IMR-90 (cell line): Measurements from ENCODE around the gene ALDH7A1. TPM values are rescaled to one million over a fixed set of nuclear protein-coding genes. Genes with fewer than 3 reads are reported as not detected.
A peak's percentile ranks its signal among the peaks of the same experiment; 100 is the strongest.

Experiments used
- ATAC-seq: fragments of 200-7000 bp; cut with Tn5 transposase; 2 replicates; pipeline ENCODE4 v1.9.1; 2020; ENCODE audit warnings: low read depth, mild to moderate bottlenecking, moderate library complexity
- BruUV-seq: library from RNA; stranded (reverse); fragments of 400-500 nt; replicated peaks from 2 replicates; lab custom pipeline; 2021; lab: Mats Ljungman, UMichigan
- CTCF ChIA-PET: fragments of 300-600 bp; formaldehyde crosslinking; extraction: SDS; loops from one replicate; lab custom pipeline; 2021; ENCODE audit warnings: antibody characterized with exemption; lab: Yijun Ruan, JAX
- POLR2A ChIA-PET: fragments of 300-600 bp; sonication (Branson Sonifier 250); formaldehyde crosslinking; loops from one replicate; lab custom pipeline; 2022; ENCODE audit warnings: antibody characterized with exemption; ENCODE audit not compliant: unreplicated experiment; lab: Charles Lee
- DNase-seq: peaks from one replicate; pipeline ENCODE4 v3.0.0; 2013
- H2AFZ ChIP-seq: replicated peaks from 2 replicates; pipeline ENCODE3; 2013; ENCODE audit warnings: low read length, mild to moderate bottlenecking; ENCODE audit not compliant: poor library complexity
- H2AK5ac ChIP-seq: 2 replicates; pipeline ENCODE4 v1.6.1; 2013; ENCODE audit warnings: low read depth, low read length, inconsistent platforms
- H2AK9ac ChIP-seq: replicated peaks from 2 replicates; pipeline ENCODE3; 2013; ENCODE audit warnings: mild to moderate bottlenecking, low read depth, low read length, moderate library complexity; ENCODE audit not compliant: poor library complexity
- H2BK120ac ChIP-seq: 2 replicates; pipeline ENCODE4 v1.6.1; 2013; ENCODE audit warnings: low read depth, low read length, inconsistent platforms
- H2BK15ac ChIP-seq: 3 replicates; pipeline ENCODE4 v1.6.1; 2013; ENCODE audit warnings: low read depth, low read length, inconsistent platforms
- H2BK20ac ChIP-seq: 2 replicates; pipeline ENCODE4 v1.6.1; 2013; ENCODE audit warnings: low read depth, mild to moderate bottlenecking, inconsistent platforms, low read length, moderate library complexity
- H2BK5ac ChIP-seq: 2 replicates; pipeline ENCODE4 v1.6.1; 2013; ENCODE audit warnings: mild to moderate bottlenecking, low read depth, low read length, inconsistent platforms; ENCODE audit not compliant: poor library complexity, severe bottlenecking
- H3K14ac ChIP-seq: replicated peaks from 2 replicates; pipeline ENCODE4 v1.6.1; 2013; ENCODE audit warnings: low read depth, low read length, inconsistent platforms
- H3K18ac ChIP-seq: 2 replicates; pipeline ENCODE4 v1.6.1; 2013; ENCODE audit warnings: low read depth, low read length, control low read depth
- H3K23ac ChIP-seq: 2 replicates; pipeline ENCODE4 v1.6.1; 2013; ENCODE audit warnings: low read depth, low read length, inconsistent platforms
- H3K27ac ChIP-seq: 2 replicates; pipeline ENCODE4 v1.5.1; 2013; ENCODE audit warnings: mild to moderate bottlenecking, control low read depth, low read length; ENCODE audit not compliant: insufficient read depth
- H3K27me3 ChIP-seq: 2 replicates; pipeline ENCODE4 v1.6.1; 2013; ENCODE audit warnings: low read length; ENCODE audit not compliant: control insufficient read depth, insufficient read depth
- H3K36me3 ChIP-seq: 2 replicates; pipeline ENCODE4 v1.6.1; 2013; ENCODE audit warnings: low read length, mixed read lengths; ENCODE audit not compliant: control insufficient read depth, insufficient read depth
- H3K4ac ChIP-seq: 2 replicates; pipeline ENCODE4 v1.6.1; 2013; ENCODE audit warnings: low read depth, low read length, inconsistent platforms
- H3K4me1 ChIP-seq: 2 replicates; pipeline ENCODE4 v1.6.1; 2013; ENCODE audit warnings: low read length, mixed read lengths; ENCODE audit not compliant: control insufficient read depth, insufficient read depth
- H3K4me2 ChIP-seq: 2 replicates; pipeline ENCODE4 v1.6.1; 2013; ENCODE audit warnings: low read depth, mild to moderate bottlenecking, control low read depth, low read length, moderate library complexity
- H3K4me3 ChIP-seq: 2 replicates; pipeline ENCODE4 v1.5.1; 2013; ENCODE audit warnings: low read depth, mild to moderate bottlenecking, control low read depth, low read length, moderate library complexity; ENCODE audit not compliant: insufficient read depth
- H3K56ac ChIP-seq: 2 replicates; pipeline ENCODE4 v1.6.1; 2013; ENCODE audit warnings: low read length, inconsistent platforms; ENCODE audit not compliant: insufficient read depth; ENCODE audit errors: extremely low read depth
- H3K79me1 ChIP-seq, 2 experiments: 2 replicates each; pipeline ENCODE4 v1.6.1; 2013; ENCODE audit warnings: low read length in 2 of 2, inconsistent platforms in 1 of 2, low read depth in 1 of 2
- H3K9ac ChIP-seq: 2 replicates; pipeline ENCODE4 v1.6.1; 2013; ENCODE audit warnings: low read depth, low read length, control low read depth
- H3K9me1 ChIP-seq: 2 replicates; pipeline ENCODE4 v1.6.1; 2013; ENCODE audit warnings: low read length, inconsistent platforms; ENCODE audit not compliant: insufficient read depth
- H3K9me3 ChIP-seq: 2 replicates; pipeline ENCODE4 v1.6.1; 2013; ENCODE audit warnings: low read length; ENCODE audit not compliant: control insufficient read depth, insufficient read depth
- H4K20me1 ChIP-seq: 2 replicates; pipeline ENCODE4 v1.6.1; 2013; ENCODE audit warnings: low read length, inconsistent platforms; ENCODE audit not compliant: insufficient read depth
- H4K5ac ChIP-seq: 2 replicates; pipeline ENCODE4 v1.6.1; 2013; ENCODE audit warnings: mild to moderate bottlenecking, low read depth, low read length, control low read depth
- H4K8ac ChIP-seq, 2 experiments: 2 replicates each; pipeline ENCODE4 v1.6.1; 2013; ENCODE audit warnings: low read depth in 2 of 2, low read length in 2 of 2, control low read depth in 1 of 2, inconsistent platforms in 1 of 2
- H4K91ac ChIP-seq: 2 replicates; pipeline ENCODE4 v1.6.1; 2013; ENCODE audit warnings: low read depth, low read length, inconsistent platforms; ENCODE audit not compliant: insufficient read depth
- BHLHE40 ChIP-seq: fragments of 150-350 bp; IDR thresholded peaks from 2 replicates; pipeline ENCODE4 v1.6.1; 2016; ENCODE audit warnings: mild to moderate bottlenecking, low read depth, low read length
- ELK1 ChIP-seq: fragments of 150-350 bp; IDR thresholded peaks from 2 replicates; pipeline ENCODE4 v1.6.1; 2016; ENCODE audit warnings: low read depth, mild to moderate bottlenecking, low read length, moderate library complexity, borderline replicate concordance
- FOS ChIP-seq: fragments of 150-350 bp; IDR thresholded peaks from 2 replicates; pipeline ENCODE4 v1.6.1; 2016; ENCODE audit warnings: low read depth, low read length
- MAFK ChIP-seq: IDR thresholded peaks from 2 replicates; pipeline ENCODE4 v1.6.1; 2012; ENCODE audit warnings: low read depth, low read length, improper control_type of control experiment
- MXI1 ChIP-seq: IDR thresholded peaks from 2 replicates; pipeline ENCODE4 v1.6.1; 2012; ENCODE audit warnings: low read depth, mild to moderate bottlenecking, low read length, moderate library complexity, borderline replicate concordance
- NFE2L2 ChIP-seq: fragments of 150-350 bp; IDR thresholded peaks from 2 replicates; pipeline ENCODE4 v1.6.1; 2016; ENCODE audit warnings: low read depth, mild to moderate bottlenecking, low read length
- RAD21 ChIP-seq: IDR thresholded peaks from 2 replicates; pipeline ENCODE4 v1.6.1; 2012; ENCODE audit warnings: low read length, improper control_type of control experiment
- USF2 ChIP-seq: fragments of 150-350 bp; IDR thresholded peaks from 2 replicates; pipeline ENCODE4 v1.6.1; 2017; ENCODE audit warnings: mild to moderate bottlenecking, antibody characterized with exemption, low read length, low read depth
- WGBS, 2 experiments: methylation state at CpG; one replicate each; pipeline versions ENCODE4 v1.1.5 to v1.1.7; 2013; ENCODE audit warnings: missing lambda C conversion rate in 2 of 2; ENCODE audit not compliant: insufficient read length in 1 of 2; ENCODE audit errors: extremely low coverage in 2 of 2; 5-methylcytosine and 5-hydroxymethylcytosine counted together
- dilution Hi-C: fragments of 300-500 bp; cut with HindIII; formaldehyde crosslinking; loops from one replicate; pipeline ENCODE4 v1.14.3; 2018; ENCODE audit warnings: low sequenced_read_pairs; ENCODE audit not compliant: unreplicated experiment
- in situ Hi-C: fragments of 300-500 bp; cut with MboI; formaldehyde crosslinking; loops from 3 replicates; pipeline ENCODE4 v1.14.3; 2019; ENCODE audit warnings: low sequenced_read_pairs, inconsistent platforms, mixed read lengths
- intact Hi-C: fragments of 100-400 bp; cut with micrococcal nuclease; formaldehyde crosslinking; loops from 2 replicates; pipeline ENCODE4 v1.10.0; 2022
- polyA plus RNA-seq, 3 experiments: library from polyadenylated mRNA; depleted of rRNA; stranded (reverse); fragments of >200 nt; gene quantifications; 2 replicates each; pipeline ENCODE4 v1.2.3, GENCODE V29; 2012; ENCODE audit warnings: low replicate concordance in 1 of 3
- total RNA-seq: library from RNA; depleted of rRNA; stranded (reverse); fragments of >200 nt; gene quantifications from 2 replicates; pipeline ENCODE4 v1.2.3, GENCODE V29; 2012

Gene ALDH7A1
- total and polyA plus RNA-seq, 2 of the 4 experiments (the other 2 are of a cell fraction), result 40.9 to 62.2 TPM

- no peak overlapping the region; the same call in 1 of the 2 replicates for H4K91ac ChIP-seq
- H3K27me3 ChIP-seq, result no peaks in the 10 kb centered on the region
- peak overlapping the region; percentile 52 for H2AFZ ChIP-seq
- 30% methylated on average over 2 of the region's 5 CpGs; no CpG with 5 or more reads in 1 of the 2 experiments for WGBS, 2 experiments
- CTCF ChIA-PET, result no interaction called here
- H3K9me1 ChIP-seq, result no peaks in the 10 kb centered on the region
- no peak overlapping the region for H2BK5ac ChIP-seq
- no peak overlapping the region; the same call in 1 of the 2 replicates for H3K18ac ChIP-seq
- intact Hi-C loops (no loop called here), in situ Hi-C loops (no loop called here), dilution Hi-C loops (no loop called here)
- H3K9me3 ChIP-seq, result no peaks in the 10 kb centered on the region
- POLR2A ChIA-PET, result no interaction called here
- no peak overlapping the region for H4K5ac ChIP-seq
- peak overlapping the region; percentile 66 for H2AK9ac ChIP-seq
- DNase-seq, result peak; percentile 31
- H3K36me3 ChIP-seq, result no peaks in the 10 kb centered on the region
- no peak overlapping the region for H3K4me2 ChIP-seq
- no peak for TF ChIP-seq NFE2L2
- no peak for TF ChIP-seq MAFK
- no peak for TF ChIP-seq MXI1
- no peak for TF ChIP-seq FOS
- TF ChIP-seq USF2, result no peak
- TF ChIP-seq BHLHE40, result no peak
- no peak for TF ChIP-seq ELK1
- TF ChIP-seq RAD21, result no peak
- H2BK20ac ChIP-seq, result peak overlapping the region; percentile 80
- no peaks in the 10 kb centered on the region for H4K20me1 ChIP-seq
- no peak overlapping the region for H3K9ac ChIP-seq
- peak overlapping the region; percentile 11; the same call in 1 of the 2 replicates for H2AK5ac ChIP-seq
- no peak overlapping the region; the same call in 2 of the 3 replicates for H2BK15ac ChIP-seq
- no peak overlapping the region for H3K23ac ChIP-seq
- no peaks in the 10 kb centered on the region for H3K79me1 ChIP-seq
- peaks cover 7% of the 10 kb centered on the region for H3K4me1 ChIP-seq
- 0 out of 2 replicates have a peak overlapping the region, but pooled peaks have one; percentile 23 for H3K4ac ChIP-seq
- peak overlapping the region; percentile 25 to 35; a peak in 1 of 4 replicates for H4K8ac ChIP-seq
- ATAC-seq, result no peak
- H3K56ac ChIP-seq, result no peak overlapping the region
- no peak overlapping the region for H3K14ac ChIP-seq
- no TSS peak for BruUV-seq
- no peak overlapping the region for H3K4me3 ChIP-seq
- H2BK120ac ChIP-seq, result peak overlapping the region; percentile 25; the same call in 1 of the 2 replicates
- no peak overlapping the region for H3K27ac ChIP-seq
Observed at GRCh38 chr5:126525630-126526245, 69.3 kb downstream of the ALDH7A1 start.
